ENCODE results near the gene CAPZB.

Gene CAPZB

DNA sequence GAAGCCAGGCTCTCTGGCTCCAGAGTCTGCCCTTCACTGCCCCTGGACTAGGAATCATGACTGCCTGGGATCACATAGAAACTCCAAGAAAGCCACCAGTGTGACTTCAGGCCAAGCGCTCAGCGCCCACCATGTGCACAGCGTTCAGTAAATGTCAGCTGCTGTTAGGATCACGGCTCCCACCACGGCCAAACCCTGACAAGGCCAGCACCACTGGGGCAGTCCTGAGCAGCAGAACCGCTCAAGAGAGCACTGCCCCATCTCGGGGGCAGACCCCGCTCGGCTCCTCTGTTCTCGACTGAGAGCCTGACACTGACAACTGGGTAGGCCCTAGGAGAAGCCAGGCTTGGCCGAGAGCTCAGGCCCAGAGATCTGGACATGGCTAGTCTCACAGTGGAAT is 10.0 kb downstream of the CAPZB start:
- no peak for TF ChIP-seq TAF1 (IDR thresholded peaks at IDR 0.05; ENCODE audit: borderline replicate concordance, insufficient read depth, low read length)
- TF ChIP-seq POLR2AphosphoS5 (IDR thresholded peaks at IDR 0.05; ENCODE audit: low read depth, low read length): no peak
- TF ChIP-seq, protein P1, sequence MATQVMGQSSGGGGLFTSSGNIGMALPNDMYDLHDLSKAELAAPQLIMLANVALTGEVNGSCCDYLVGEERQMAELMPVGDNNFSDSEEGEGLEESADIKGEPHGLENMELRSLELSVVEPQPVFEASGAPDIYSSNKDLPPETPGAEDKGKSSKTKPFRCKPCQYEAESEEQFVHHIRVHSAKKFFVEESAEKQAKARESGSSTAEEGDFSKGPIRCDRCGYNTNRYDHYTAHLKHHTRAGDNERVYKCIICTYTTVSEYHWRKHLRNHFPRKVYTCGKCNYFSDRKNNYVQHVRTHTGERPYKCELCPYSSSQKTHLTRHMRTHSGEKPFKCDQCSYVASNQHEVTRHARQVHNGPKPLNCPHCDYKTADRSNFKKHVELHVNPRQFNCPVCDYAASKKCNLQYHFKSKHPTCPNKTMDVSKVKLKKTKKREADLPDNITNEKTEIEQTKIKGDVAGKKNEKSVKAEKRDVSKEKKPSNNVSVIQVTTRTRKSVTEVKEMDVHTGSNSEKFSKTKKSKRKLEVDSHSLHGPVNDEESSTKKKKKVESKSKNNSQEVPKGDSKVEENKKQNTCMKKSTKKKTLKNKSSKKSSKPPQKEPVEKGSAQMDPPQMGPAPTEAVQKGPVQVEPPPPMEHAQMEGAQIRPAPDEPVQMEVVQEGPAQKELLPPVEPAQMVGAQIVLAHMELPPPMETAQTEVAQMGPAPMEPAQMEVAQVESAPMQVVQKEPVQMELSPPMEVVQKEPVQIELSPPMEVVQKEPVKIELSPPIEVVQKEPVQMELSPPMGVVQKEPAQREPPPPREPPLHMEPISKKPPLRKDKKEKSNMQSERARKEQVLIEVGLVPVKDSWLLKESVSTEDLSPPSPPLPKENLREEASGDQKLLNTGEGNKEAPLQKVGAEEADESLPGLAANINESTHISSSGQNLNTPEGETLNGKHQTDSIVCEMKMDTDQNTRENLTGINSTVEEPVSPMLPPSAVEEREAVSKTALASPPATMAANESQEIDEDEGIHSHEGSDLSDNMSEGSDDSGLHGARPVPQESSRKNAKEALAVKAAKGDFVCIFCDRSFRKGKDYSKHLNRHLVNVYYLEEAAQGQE (IDR thresholded peaks at IDR 0.05; ENCODE audit: insufficient read depth in 1 of 2, low read depth in 2 of 2, low read length in 2 of 2): no peak
- no peak for TF ChIP-seq FOXP2 (optimal IDR thresholded peaks at IDR 0.05; ENCODE audit: borderline replicate concordance, extremely low read depth, extremely low read length, insufficient read depth)
- no peak for TF ChIP-seq SIN3A (IDR thresholded peaks at IDR 0.05; ENCODE audit: borderline replicate concordance, insufficient read depth, low read length)

DNA sequence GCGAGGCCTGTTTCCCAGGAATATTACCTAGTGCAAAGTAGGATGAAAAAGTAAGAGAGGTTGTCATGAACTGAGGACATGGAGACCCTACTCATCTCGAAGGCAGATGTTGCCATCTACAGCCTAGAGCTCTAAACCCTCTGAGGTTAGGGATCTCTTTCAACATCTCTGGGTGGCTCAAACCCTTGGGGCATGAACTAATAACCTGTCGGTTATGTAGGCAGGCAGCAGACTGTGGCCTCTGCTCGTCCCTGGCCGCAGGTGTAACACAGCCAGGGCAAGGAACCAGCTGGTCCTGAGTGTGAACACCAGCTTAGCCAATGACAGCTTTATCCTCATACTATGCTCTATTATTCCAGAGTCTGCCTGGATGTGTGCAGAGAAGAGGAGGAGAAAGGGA is 13.2 kb downstream of the CAPZB start:
- TF ChIP-seq FOXP2 (optimal IDR thresholded peaks at IDR 0.05; ENCODE audit: borderline replicate concordance, extremely low read depth, extremely low read length, insufficient read depth) (no peak), POLR2AphosphoS5 (IDR thresholded peaks at IDR 0.05; ENCODE audit: low read depth, low read length) (no peak), SIN3A (IDR thresholded peaks at IDR 0.05; ENCODE audit: borderline replicate concordance, insufficient read depth, low read length) (no peak), TAF1 (IDR thresholded peaks at IDR 0.05; ENCODE audit: borderline replicate concordance, insufficient read depth, low read length) (no peak)
- TF ChIP-seq, protein P1 (IDR thresholded peaks at IDR 0.05; ENCODE audit: insufficient read depth in 1 of 2, low read depth in 2 of 2, low read length in 2 of 2): no peak

DNA sequence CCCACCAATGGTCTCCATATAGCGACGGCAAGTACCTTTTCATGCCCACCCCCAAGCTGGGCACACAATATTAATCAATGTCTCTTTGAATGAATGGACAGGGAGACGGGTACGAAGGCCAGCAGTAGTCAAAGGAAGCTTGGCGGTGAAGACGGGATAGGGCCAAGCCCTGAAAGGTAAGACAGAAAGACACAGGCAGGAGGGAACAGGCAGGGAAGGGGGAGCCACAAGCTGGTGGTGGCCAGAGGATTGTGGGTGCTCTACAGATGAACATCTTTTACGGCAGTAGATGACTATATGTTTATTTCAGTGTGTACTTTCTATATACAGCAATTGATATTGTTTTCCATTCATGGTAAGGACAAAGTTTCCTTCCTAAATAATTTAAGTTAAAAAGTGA is 16.3 kb downstream of the CAPZB start:
- TF ChIP-seq SIN3A (IDR thresholded peaks at IDR 0.05; ENCODE audit: borderline replicate concordance, insufficient read depth, low read length): no peak
- TF ChIP-seq FOXP2 (optimal IDR thresholded peaks at IDR 0.05; ENCODE audit: borderline replicate concordance, extremely low read depth, extremely low read length, insufficient read depth): no peak
- no peak for TF ChIP-seq TAF1 (IDR thresholded peaks at IDR 0.05; ENCODE audit: borderline replicate concordance, insufficient read depth, low read length)
- TF ChIP-seq, protein P1 (IDR thresholded peaks at IDR 0.05; ENCODE audit: insufficient read depth in 1 of 2, low read depth in 2 of 2, low read length in 2 of 2): no peak
- no peak for TF ChIP-seq POLR2AphosphoS5 (IDR thresholded peaks at IDR 0.05; ENCODE audit: low read depth, low read length)

DNA sequence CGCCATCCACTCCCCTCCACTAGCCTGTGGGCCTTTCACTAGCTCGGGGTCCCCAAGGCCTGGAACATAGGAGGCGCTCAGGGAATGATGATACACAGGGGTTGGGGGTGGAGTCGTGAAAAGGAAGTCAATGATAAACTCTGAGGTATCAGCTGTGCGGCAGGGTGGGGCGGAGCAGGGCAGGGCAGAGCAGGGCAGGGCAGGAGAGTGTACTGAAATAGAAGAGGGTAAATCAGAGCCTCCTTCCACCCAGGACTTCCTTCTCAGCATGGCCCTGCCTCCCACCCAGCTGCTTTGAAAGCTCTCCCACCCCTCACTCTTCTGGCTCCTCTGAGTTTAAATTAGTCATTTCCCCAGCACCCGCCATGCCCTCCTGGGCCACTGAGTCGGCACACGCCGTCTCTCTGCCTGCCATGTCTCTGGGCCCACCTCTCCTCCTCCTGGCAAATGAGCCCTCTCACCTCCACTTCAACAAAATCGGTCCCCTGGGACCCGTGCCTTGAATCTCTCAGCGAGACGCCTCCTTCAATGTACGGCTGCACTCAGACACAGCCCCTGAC is 16.9 kb downstream of the CAPZB start:
- TF ChIP-seq SIN3A (IDR thresholded peaks at IDR 0.05; ENCODE audit: borderline replicate concordance, insufficient read depth, low read length) (no peak), POLR2AphosphoS5 (IDR thresholded peaks at IDR 0.05; ENCODE audit: low read depth, low read length) (no peak), TAF1 (IDR thresholded peaks at IDR 0.05; ENCODE audit: borderline replicate concordance, insufficient read depth, low read length) (no peak), FOXP2 (optimal IDR thresholded peaks at IDR 0.05; ENCODE audit: borderline replicate concordance, extremely low read depth, extremely low read length, insufficient read depth) (no peak)
- TF ChIP-seq, protein P1 (IDR thresholded peaks at IDR 0.05; ENCODE audit: insufficient read depth in 1 of 2, low read depth in 2 of 2, low read length in 2 of 2): no peak
